Loucy (cell line): ENCODE measurements around the gene FRZB.

Source experiments
- EZH2phosphoT487 ChIP-seq: fragments of 200-600 bp; IDR thresholded peaks from 2 replicates; pipeline ENCODE4 v1.6.1; 2018; ENCODE audit warnings: antibody characterized with exemption, mild to moderate bottlenecking, moderate library complexity, borderline replicate concordance
- TF ChIP-seq, protein P1 (sequence below): fragments of 200-600 bp; sonication (generic); conservative IDR thresholded peaks from 2 replicates; pipeline ENCODE4 v1.5.1; 2014; ENCODE audit warnings: mild to moderate bottlenecking, antibody characterized with exemption, low read length

DNA sequence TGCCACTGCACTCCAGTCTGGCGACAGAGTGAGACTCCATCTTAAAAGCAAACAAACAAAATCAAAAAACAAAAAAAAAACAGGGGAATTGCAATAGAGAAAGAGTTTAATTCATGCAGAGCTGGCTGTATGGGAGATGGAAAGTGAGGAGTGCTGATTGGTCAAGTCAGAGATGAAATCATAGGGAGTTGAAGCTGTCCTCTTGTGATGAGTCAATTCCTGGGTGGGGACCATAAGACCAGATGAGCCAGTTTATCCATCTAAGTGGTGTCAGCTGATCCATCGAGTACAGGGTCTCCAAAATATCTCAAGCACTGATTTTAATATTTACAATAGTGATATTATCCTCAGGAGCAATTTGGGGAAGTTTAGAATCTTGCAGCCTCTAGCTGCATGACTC, 45.3 kb downstream of the FRZB start:
- TF ChIP-seq, protein P1, sequence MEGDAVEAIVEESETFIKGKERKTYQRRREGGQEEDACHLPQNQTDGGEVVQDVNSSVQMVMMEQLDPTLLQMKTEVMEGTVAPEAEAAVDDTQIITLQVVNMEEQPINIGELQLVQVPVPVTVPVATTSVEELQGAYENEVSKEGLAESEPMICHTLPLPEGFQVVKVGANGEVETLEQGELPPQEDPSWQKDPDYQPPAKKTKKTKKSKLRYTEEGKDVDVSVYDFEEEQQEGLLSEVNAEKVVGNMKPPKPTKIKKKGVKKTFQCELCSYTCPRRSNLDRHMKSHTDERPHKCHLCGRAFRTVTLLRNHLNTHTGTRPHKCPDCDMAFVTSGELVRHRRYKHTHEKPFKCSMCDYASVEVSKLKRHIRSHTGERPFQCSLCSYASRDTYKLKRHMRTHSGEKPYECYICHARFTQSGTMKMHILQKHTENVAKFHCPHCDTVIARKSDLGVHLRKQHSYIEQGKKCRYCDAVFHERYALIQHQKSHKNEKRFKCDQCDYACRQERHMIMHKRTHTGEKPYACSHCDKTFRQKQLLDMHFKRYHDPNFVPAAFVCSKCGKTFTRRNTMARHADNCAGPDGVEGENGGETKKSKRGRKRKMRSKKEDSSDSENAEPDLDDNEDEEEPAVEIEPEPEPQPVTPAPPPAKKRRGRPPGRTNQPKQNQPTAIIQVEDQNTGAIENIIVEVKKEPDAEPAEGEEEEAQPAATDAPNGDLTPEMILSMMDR, result no peak
- no peak for TF ChIP-seq EZH2phosphoT487
